GM18907 (cell line): ENCODE measurements around the gene CCNH.

Source experiments
- ATAC-seq: cut with Tn5 transposase; IDR thresholded peaks from one replicate; pipeline ENCODE4 v1.9.1; 2021; ENCODE audit warnings: mild to moderate bottlenecking, moderate library complexity; ENCODE audit not compliant: unreplicated experiment

Gene CCNH

DNA sequence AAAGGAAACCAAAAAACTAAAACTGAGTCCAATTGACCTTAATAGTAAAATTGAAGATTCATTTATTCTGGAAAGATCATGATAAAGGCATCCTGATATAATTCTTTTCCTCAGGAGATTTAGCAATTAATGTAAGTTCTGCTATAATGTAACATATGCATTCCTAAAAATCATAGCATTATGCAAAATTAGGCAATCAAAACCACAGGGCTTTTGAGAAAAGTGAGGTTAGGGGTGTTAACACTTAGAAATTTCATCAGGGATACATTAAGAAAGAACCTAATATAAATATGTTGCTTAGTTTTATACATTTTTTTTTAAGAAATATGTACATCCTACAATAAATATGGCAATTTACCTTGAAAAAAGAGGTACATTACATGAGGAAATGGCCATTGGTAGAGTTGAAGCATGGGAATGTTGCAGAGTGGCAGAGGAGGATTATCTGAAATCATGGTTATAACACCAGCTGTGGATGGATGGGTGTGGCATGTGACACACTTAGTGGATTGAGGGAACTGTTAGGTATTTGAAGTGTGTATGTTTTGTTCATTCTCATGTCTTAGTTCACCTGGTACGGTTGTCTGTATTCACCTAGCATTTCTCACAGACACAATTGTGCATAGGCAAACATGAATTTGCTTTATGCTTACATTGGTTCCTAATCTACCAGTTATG lies 51.1 kb downstream of the CCNH start:
- ATAC-seq, result no peak

- no peak for ATAC-seq
Observed at GRCh38 chr5:87361031-87361445, 51.7 kb downstream of the CCNH start.

DNA sequence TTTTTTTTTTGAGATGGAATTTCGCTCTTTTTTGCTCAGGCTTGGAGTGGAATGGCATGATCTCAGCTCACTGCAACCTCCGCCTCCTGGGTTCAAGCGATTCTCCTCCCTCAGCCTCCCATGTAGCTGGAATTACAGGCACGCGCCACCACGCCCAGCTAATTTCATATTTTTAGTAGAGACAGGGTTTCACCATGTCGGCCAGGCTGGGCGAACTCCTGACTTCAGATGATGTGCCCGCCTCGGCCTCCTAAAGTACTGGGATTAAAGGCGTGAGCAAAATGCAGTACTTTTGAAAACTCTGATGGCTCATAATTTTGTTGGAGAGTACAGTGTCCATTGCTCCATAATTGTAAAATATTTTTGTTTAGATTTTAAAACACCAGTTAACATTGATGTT lies 52.6 kb downstream of the CCNH start:
- ATAC-seq, result no peak

- ATAC-seq, result no peak
Observed at GRCh38 chr5:87359106-87359505, 53.6 kb downstream of the CCNH start.

DNA sequence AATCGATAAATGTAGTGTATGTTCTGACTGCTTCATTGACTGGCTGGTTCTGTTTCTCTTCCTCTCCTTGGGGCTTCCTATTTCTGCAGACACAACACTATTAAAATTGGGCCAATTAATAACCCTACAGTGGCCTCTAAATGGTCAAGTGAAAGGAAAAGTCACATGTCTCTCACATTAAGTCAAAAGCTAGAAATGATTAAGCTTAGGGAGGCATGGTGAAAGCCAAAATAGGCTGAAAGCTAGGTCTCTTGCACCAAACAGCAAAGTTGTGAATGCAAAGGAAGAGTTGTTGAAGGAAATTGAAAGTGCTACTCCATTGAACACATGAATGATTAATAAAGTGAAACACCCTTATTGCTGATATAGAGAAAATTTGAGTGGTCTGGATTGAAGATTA lies 58.2 kb downstream of the CCNH start:
- peak; percentile 98 for ATAC-seq

- ATAC-seq, result no peak
Observed at GRCh38 chr5:87347841-87348240, 64.9 kb downstream of the CCNH start.

DNA sequence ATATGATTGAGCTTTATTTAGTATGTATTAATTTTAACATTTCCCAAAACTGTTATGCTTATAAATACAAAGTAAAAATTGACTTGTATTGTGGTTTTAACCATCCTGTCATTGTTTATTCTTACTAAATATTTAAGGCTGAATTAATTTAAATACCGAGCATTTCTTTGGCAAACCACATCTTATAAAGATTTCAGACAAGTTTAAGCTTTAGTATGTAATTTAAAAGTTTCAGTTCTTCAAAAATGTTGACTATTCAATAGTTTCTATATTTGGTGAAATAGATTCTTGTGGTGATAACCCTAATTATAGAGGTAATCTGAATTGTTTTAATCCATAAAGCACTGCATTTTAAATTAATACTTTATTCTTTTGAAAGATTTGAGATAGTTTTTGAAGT lies 65.5 kb downstream of the CCNH start:
- no peak for ATAC-seq
